ENCODE data around the gene CPT2.

The CPT2 gene

GRCh38 chr1:53196485-53197290 is at the start of gene CPT2:
Gene CPT2, plus strand, starts transcription at chr1:53196824. Its CDS starts 120 bp downstream, at chr1:53196944.
- peak; percentile 93 to 94 for DNase-seq

GRCh38 chr1:53147174-53147573 is 49.5 kb upstream of the CPT2 start:
- no peak for DNase-seq

DNA sequence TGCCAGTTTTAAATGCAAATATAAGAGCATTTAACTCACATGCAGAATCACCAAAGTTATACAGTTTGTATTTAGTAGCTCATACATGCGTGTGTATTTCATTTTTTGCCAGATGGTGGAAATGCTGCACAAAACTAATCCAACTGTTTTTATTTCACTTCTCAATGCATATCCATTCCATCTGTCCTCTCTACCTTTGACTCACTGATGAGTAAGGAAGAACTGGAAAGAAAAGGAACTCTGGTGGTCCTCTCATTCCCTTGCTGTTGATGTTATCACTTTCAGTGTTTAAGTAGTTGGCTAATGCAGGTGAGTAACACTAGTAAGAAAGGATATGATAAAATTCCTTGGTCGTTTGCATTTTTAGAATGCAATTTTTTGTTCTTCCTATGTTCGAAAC is 48.5 kb upstream of the CPT2 start:
- no peak for DNase-seq

DNA sequence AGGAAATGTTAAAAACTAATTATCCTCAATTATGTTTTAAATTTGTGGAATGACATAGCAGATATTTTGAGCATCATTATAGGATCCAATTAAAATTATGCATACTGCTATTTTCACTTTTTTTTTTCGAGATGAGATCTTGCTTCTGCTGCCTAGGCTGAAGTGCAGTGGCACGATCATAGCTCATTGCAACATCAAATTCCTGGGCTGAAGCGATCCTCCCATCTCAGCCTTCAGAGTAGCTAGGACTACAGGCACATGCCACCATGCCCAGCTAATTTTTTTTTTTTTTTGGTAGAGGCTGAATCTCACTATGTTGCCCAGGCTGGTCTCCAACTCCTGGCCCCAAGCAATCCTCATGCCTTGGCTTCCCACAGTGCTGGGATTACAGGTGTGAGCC is 42.9 kb upstream of the CPT2 start:
- DNase-seq = no peak

DNA sequence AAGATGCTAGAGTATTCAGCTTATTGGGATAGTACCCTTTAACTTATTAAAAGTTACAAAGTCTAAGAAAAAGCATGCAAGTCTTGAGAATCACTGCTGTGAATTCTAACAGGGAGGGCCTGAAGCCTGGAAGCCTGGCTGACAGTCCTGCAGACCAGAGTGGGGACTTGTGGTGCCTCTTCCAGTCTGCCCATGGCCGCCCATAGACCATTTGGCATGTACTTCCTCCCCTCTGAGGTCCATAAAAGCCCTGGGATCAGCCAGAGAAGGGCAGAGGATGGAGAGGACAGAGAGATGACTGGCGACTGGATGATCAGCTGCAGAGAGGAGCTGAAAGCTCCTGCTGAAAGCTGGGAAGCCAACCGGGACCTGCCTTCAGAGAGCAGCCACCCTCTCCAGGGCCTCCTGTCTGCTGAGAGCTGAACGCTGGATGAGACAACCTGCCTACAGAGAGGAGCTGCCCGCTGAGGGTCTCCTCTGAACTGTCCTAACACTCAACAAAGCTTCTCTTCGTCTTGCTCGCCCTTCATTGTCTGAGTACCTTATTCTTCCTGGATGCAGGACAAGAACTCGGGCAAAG is 41.7 kb upstream of the CPT2 start:
- DNase-seq = no peak

DNA sequence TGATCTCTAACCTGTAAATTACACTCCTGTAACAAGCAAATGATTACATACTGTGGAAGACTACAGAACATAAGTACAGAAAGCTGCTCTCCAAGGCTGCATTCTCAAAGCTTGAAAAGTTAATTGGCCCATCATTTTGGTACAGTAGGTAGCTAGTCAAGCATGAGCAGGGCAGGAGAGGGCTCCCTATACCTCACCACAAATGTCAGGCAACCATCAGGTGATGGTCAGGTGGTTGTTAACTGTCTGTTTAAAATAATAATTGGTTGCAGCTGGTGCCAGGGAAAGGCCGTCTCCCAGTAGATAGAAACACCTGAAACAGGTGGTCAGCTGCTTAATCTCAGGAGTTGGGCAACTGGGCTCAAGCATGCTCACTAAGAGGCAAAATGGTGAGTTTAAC is 41.1 kb upstream of the CPT2 start:
- DNase-seq = no peak

- no peak for DNase-seq
Measured at GRCh38 chr1:53155945-53156344, 40.7 kb upstream of the CPT2 start.

- DNase-seq = no peak
Measured at GRCh38 chr1:53156783-53157182, 39.8 kb upstream of the CPT2 start.

- no peak for DNase-seq
Measured at GRCh38 chr1:53158900-53159299, 37.7 kb upstream of the CPT2 start.

DNA sequence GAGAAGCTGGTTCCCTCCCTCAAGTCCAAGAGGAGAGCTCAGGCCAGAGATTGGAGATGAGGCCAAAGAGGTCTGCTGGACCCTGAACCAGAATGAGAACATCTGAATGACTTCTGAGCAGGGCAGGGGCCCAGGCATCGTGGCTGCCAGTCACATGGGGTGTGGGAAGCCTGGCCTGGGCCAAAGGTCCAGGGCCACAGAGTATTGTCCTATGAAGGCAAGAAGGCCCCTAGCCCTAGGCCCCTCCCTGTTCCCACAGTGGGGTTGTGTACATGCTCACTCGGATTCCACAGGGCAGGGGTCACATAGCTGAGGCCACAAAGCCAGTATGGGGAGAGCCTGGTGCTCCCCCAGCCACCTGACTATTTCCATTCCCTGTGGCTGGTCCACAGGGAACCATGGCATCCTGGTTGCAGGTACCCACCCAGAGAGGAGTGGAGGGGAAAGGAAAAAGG is 35.7 kb upstream of the CPT2 start:
- no peak for DNase-seq

DNA sequence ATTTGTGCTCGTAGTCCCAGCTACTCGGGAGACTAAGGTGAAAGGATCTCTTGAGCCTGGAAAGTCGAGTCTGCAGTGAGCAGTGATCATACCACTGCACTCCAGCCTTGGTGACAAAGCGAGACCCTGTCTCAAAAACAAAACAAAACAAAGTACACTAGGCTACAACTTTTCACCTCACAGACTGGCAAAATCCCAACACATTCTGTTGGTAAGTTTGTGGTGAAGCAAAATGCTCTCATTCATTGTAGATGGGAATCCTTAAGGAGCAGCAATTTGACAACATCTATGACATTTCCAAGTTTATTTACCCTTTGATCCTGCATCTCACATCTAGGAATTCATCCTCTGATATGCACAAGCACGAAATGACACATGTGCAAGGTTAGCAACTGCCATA is 34.0 kb upstream of the CPT2 start:
- DNase-seq = no peak

DNA sequence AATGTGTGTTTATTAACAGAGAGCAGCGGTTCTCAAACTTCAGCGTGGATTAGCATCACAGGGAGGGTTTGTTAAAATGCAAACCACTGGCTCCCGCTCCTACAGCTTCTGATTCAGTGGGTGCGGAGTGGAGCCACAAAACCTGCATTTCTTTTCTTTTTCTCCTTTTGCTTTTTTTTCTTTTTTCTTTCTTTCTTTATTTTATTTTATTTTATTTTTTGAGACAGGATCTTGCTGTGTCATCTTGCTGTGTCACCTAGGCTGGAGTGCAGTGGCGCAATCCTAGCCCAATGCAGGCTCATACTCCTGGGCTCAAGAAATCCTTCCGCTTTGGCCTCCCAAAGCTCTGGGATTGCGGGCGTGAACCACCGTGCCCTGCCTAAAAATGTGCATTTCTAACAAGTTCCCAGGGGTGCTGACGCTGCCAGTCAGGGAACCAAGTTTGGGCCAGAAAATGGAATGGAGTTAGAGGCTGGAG is 33.3 kb upstream of the CPT2 start:
- no peak for DNase-seq

- DNase-seq = no peak
Measured at GRCh38 chr1:53165408-53165961, 31.1 kb upstream of the CPT2 start.

DNA sequence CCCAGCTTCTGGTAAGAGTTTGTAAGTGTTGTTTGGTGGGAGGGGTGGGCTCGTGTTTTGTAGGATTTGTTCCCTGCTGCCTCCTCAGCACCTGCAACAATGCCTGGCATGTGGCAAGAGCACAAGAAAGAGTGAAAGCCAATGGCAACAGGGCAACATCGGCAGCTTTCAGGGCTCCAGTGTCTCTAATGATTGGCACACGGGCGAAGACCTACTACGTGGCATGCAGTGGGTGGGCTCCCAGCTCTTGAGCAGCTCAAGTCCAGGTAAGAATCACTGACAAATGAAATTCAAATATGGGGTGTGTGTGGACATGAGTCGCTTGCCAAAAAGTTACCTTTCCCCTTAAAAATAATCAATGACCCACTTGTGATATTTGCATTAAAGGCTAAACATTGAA is 30.3 kb upstream of the CPT2 start:
- DNase-seq = no peak

GRCh38 chr1:53166912-53167311 is 29.7 kb upstream of the CPT2 start:
- DNase-seq = no peak

- DNase-seq = no peak
Measured at GRCh38 chr1:53172426-53173128, 24.0 kb upstream of the CPT2 start.

DNA sequence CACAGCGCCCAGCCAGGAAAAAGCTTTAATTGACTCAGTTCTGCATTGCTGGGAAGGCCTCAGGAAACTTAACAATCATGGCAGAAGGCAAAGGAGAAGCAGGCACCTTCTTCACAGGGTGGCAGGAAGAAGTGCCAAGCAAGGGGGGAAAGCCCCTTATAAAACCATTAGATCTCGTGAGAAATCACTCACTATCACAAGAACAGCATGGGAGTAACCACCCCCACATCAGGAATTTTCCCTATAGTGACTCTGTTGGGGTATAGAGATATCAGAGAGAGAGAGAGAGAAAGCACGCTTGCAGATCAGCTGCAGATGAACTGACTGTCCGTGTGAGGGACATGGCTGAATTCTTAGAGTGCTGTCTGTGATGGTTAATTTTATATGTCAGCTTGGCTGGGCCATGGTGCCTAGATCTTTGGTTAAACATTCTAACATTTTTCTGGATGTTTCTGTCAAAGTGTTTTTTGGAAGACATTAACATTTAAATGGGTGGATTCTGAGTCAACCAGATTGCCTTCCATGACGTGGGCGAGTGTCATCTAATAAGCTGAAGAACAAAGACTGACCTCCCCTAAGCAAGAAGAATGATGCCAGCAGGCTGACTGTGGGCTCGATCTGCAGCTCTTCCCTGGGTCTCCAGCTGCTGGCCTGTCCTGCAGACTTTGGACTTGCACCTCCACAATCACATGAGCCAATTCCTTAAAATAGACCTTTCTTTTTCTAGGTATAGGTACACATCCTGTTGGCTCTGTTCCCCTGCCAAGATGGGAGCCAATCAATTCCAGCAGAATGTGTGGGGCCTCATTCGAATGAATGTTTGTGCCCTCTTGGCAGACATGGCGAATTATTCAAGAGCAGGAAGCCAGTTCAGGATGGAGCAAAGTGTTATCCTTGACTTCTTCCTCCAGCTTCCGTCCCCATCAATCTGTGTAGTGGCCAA is 21.4 kb upstream of the CPT2 start:
- DNase-seq = no peak

GRCh38 chr1:53176452-53177208 is 20.0 kb upstream of the CPT2 start:
- no peak for DNase-seq

- no peak for DNase-seq
Measured at GRCh38 chr1:53180226-53180625, 16.4 kb upstream of the CPT2 start.

- DNase-seq = no peak
Measured at GRCh38 chr1:53180951-53181350, 15.7 kb upstream of the CPT2 start.

DNA sequence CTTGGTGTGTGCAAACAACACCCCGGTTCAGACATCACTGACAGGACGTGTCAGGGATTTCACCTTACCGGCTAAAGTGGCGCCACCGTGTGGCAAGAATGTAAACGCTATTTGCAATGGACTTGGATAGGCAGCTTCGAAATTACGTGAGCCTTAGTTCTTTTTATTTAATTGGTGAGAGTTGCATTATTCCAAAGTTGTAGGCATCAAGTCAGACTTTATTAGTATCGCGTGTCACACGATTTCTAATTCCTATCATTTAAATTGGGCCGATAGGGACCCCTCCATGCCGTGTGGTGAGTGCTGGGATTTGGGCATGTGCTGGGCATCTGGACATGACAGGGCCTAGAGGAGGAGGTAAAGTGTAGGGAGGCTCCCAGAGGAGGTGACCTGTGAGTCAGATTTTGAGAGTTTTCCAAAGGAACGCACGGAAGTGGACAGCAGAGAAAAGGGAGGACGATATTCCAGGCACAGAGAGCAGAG is 14.5 kb upstream of the CPT2 start:
- DNase-seq = peak; percentile 85 to 89
